AG04450 (cell line): ENCODE results near the gene GPR107. TPM values are rescaled to one million over a fixed set of nuclear protein-coding genes. Genes with fewer than 3 reads are reported as not detected.

Source experiments
- CTCF ChIA-PET: fragments of 300-600, 350-600 bp; formaldehyde crosslinking; extraction: SDS; loops from one replicate; lab custom pipeline; 2022; ENCODE audit warnings: antibody characterized with exemption, inconsistent platforms; lab: Charles Lee
- POLR2A ChIA-PET: fragments of 350-600 bp; formaldehyde crosslinking; extraction: SDS; loops from one replicate; lab custom pipeline; 2021; ENCODE audit warnings: antibody characterized with exemption, inconsistent platforms; lab: Yijun Ruan, JAX
- DNase-seq: peaks from one replicate; pipeline ENCODE4 v3.0.0-alpha.2; 2011; ENCODE audit warnings: low read depth, low spot score
- H3K27ac ChIP-seq: one replicate; pipeline ENCODE4 v1.5.1; 2012; ENCODE audit warnings: low read depth, low read length, control low read depth
- H3K27me3 ChIP-seq: one replicate; pipeline ENCODE4 v1.6.0; 2012; ENCODE audit warnings: low read length; ENCODE audit not compliant: control insufficient read depth, insufficient read depth
- H3K4me3 ChIP-seq: 2 replicates; pipeline ENCODE4 v1.5.1; 2011; ENCODE audit warnings: mild to moderate bottlenecking, low read depth, low read length, control low read depth
- H3K9me3 ChIP-seq: 2 replicates; pipeline ENCODE4 v1.5.1; 2012; ENCODE audit warnings: low read length; ENCODE audit not compliant: control insufficient read depth, insufficient read depth
- CTCF ChIP-seq: IDR thresholded peaks from 2 replicates; pipeline ENCODE4 v1.5.1; 2011; ENCODE audit warnings: low read depth, low read length, control low read depth, inconsistent platforms
- polyA plus RNA-seq: library from polyadenylated mRNA; depleted of rRNA; stranded (reverse); fragments of >200 nt; gene quantifications from 2 replicates; pipeline ENCODE4 v1.2.3, GENCODE V29; 2011

GPR107 gene
- polyA plus RNA-seq, 1 experiment, result 45.1 TPM

DNA sequence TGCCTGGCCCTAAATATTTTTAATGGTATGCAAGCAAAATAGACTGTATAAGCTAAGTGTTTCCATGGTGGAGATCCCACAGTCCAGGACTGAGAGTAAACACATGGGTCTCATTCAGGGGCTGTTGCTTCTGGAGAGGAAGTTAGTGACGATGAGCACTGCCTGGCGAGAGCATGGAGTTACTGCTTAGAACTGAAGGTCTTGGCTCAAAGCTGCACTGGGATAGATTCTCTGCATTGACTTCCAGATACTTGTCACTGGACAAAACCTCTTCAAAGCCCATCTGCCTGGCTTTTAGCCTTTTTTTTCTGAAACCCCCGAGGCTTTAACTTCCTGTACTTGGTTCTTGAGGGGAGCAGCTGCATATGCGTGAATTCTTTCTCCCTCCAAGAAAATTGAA lies 39.2 kb downstream of the GPR107 start:
- Histone ChIP-seq H3K27ac (no peak overlapping the region), H3K4me3 (no peak overlapping the region), H3K27me3 (no peaks in the 10 kb centered on the region), H3K9me3 (no peaks in the 10 kb centered on the region)
- CTCF ChIA-PET, result interaction anchor here (0.6 kb wide), 1 partner anchor 9 kb away, joined by 3 read pairs; no protein-coding TSS in a partner anchor
- no peak for TF ChIP-seq CTCF
- no peak for DNase-seq
- POLR2A ChIA-PET, result no interaction called here

DNA sequence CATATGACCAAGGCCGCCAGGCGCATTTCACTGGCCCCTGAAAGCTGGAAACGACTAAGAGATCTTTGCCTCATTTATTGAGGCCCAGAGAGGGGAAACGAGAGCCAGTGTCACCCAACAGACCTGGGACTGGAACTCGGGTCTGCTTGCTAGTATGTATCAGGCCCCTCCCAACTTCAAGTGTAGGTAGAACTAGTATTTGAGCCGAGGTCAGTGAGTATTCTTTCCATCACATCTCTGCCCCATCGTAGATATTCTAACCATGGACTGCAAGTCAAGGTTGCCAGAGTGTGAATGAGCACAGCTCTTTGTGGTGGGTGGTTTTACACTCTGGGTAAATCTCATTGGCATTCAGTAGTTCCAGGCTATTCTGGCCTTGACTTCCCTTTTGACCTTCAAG lies 42.2 kb downstream of the GPR107 start:
- no peak overlapping the region for H3K4me3 ChIP-seq
- ChIA-PET CTCF (interaction anchor here (0.9 kb wide), 2 partner anchors 25 to 208 kb away, joined by 3 read pairs; no protein-coding TSS in a partner anchor), POLR2A (no interaction called here)
- no peaks in the 10 kb centered on the region for H3K27me3 ChIP-seq
- DNase-seq, result no peak
- H3K27ac ChIP-seq, result no peak overlapping the region
- H3K9me3 ChIP-seq, result no peaks in the 10 kb centered on the region
- TF ChIP-seq CTCF, result no peak

DNA sequence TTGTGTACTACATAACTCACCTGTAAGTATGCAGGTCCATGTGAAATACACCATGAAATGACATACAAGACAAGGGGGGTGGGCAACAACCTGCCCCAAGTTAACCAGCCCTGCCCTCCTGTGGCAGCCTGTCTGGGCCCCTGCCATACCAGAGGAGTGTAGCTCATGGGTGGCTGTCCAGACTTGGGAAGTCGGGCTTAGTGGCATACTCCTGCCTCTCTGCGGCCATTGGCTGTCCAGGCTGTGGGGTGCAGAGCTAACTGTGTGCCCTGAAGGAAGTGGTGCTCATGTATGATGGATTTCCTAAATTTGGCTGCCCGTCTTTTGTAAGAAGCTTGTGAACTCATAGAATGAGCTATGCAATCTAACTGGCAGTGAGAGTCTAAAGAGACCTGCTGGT lies 47.0 kb downstream of the GPR107 start:
- DNase-seq, result no peak
- CTCF ChIA-PET, result interaction anchor here (1.0 to 1.2 kb wide), 2 partner anchors 136 to 143 kb away, joined by 3 to 6 read pairs; no protein-coding TSS in a partner anchor
- no peak overlapping the region for H3K4me3 ChIP-seq
- no peak overlapping the region for H3K27ac ChIP-seq
- no peaks in the 10 kb centered on the region for H3K9me3 ChIP-seq
- no peak for TF ChIP-seq CTCF
- H3K27me3 ChIP-seq, result no peaks in the 10 kb centered on the region
- POLR2A ChIA-PET, result interaction anchor here (0.6 kb wide), 1 partner anchor 298 kb away, joined by 5 read pairs; no protein-coding TSS in a partner anchor

GRCh38 chr9:130101915-130102314 lies 48.2 kb downstream of the GPR107 start:
- ChIA-PET CTCF (interaction anchor here (0.5 to 1.2 kb wide), 2 partner anchors 142 to 318 kb away, joined by 3 read pairs; no protein-coding TSS in a partner anchor), POLR2A (no interaction called here)
- Histone ChIP-seq H3K27me3 (no peaks in the 10 kb centered on the region), H3K9me3 (no peaks in the 10 kb centered on the region), H3K4me3 (no peak overlapping the region), H3K27ac (no peak overlapping the region)
- TF ChIP-seq CTCF, result no peak
- no peak for DNase-seq

DNA sequence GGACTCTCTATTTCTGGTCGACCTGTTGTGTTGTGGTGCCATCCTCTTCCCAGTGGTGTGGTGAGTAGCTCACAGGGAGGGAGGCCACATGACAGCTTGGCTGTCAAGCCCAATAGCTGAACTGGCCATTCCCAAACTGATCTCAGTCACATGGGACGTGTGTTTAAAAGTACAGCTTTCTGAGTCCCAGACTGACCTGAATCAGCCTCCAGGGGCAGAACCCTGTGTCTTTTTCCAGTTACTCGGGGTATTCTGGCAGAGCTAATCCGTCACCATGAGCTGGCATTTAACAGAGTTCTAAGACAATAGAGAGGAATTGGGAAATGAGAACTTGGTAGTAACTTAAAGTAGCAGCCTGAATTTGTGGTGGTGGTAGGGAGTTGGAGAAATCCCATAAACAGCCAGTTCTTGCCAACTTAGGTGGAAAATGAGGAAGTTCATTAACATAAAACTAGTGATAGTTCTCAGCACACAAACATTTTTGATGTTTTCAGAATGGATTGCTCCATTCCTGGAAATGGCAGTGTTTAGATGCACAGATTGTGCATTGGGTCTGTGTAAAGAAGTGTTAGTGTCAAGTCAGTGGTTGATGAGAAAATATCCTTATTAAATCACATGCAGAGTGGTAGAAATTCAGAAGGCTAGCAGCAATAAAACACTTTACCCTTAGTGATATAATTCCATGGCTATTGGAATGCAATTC lies 50.9 kb downstream of the GPR107 start:
- DNase-seq, result no peak
- ChIA-PET POLR2A (no interaction called here), CTCF (interaction anchor here (0.9 to 1.1 kb wide), 2 partner anchors 82 to 139 kb away, joined by 3 read pairs; no protein-coding TSS in a partner anchor)
- TF ChIP-seq CTCF, result no peak
- no peaks in the 10 kb centered on the region for H3K27me3 ChIP-seq
- no peaks in the 10 kb centered on the region for H3K9me3 ChIP-seq
- no peak overlapping the region for H3K27ac ChIP-seq
- no peak overlapping the region for H3K4me3 ChIP-seq
